HUES48 (cell line): ENCODE data around the gene AHDC1.

Source experiments
- H3K27ac ChIP-seq: one replicate; pipeline ENCODE4 v1.7.0; 2013; ENCODE audit warnings: low read depth, low read length, inconsistent platforms
- H3K27me3 ChIP-seq: 2 replicates; pipeline ENCODE4 v1.6.1; 2013; ENCODE audit warnings: mild to moderate bottlenecking, low read length; ENCODE audit not compliant: control insufficient read depth, insufficient read depth
- H3K36me3 ChIP-seq: 2 replicates; pipeline ENCODE4 v1.6.1; 2013; ENCODE audit warnings: low read length; ENCODE audit not compliant: control insufficient read depth, insufficient read depth
- H3K4me1 ChIP-seq: 2 replicates; pipeline ENCODE4 v1.6.1; 2013; ENCODE audit warnings: mild to moderate bottlenecking, low read length; ENCODE audit not compliant: control insufficient read depth, insufficient read depth
- H3K4me3 ChIP-seq: 2 replicates; pipeline ENCODE4 v1.5.1; 2013; ENCODE audit warnings: mild to moderate bottlenecking, low read depth, low read length
- H3K9ac ChIP-seq: 2 replicates; pipeline ENCODE4 v1.6.1; 2013; ENCODE audit warnings: mild to moderate bottlenecking, low read depth, low read length, moderate library complexity
- H3K9me3 ChIP-seq: 2 replicates; pipeline ENCODE4 v1.6.1; 2013; ENCODE audit warnings: low read length; ENCODE audit not compliant: control insufficient read depth, insufficient read depth

Gene AHDC1

GRCh38 chr1:27574001-27574781 lies 29.8 kb downstream of the AHDC1 start:
- 0 out of 2 replicates have a peak overlapping the region, but pooled peaks have one; percentile 57 for H3K9ac ChIP-seq
- no peaks in the 10 kb centered on the region for H3K36me3 ChIP-seq
- H3K4me3 ChIP-seq, result peak overlapping the region; percentile 60
- no peaks in the 10 kb centered on the region for H3K9me3 ChIP-seq
- H3K27ac ChIP-seq, result peak overlapping the region; percentile 94
- H3K27me3 ChIP-seq, result no peaks in the 10 kb centered on the region
- peaks cover 63% of the 10 kb centered on the region for H3K4me1 ChIP-seq

GRCh38 chr1:27572679-27573426 lies 31.1 kb downstream of the AHDC1 start:
- Histone ChIP-seq H3K27me3 (no peaks in the 10 kb centered on the region), H3K9ac (no peak overlapping the region), H3K4me1 (peaks cover 70% of the 10 kb centered on the region), H3K9me3 (no peaks in the 10 kb centered on the region), H3K4me3 (no peak overlapping the region), H3K27ac (peak overlapping the region; percentile 88), H3K36me3 (no peaks in the 10 kb centered on the region)

GRCh38 chr1:27572019-27572678 lies 31.8 kb downstream of the AHDC1 start:
- H3K4me1 ChIP-seq, result peaks cover 77% of the 10 kb centered on the region
- no peaks in the 10 kb centered on the region for H3K27me3 ChIP-seq
- peak overlapping the region; percentile 23 for H3K4me3 ChIP-seq
- H3K9me3 ChIP-seq, result no peaks in the 10 kb centered on the region
- H3K36me3 ChIP-seq, result no peaks in the 10 kb centered on the region
- H3K27ac ChIP-seq, result peak overlapping the region; percentile 88
- H3K9ac ChIP-seq, result no peak overlapping the region

- Histone ChIP-seq H3K27me3 (no peaks in the 10 kb centered on the region), H3K4me1 (peaks cover 80% of the 10 kb centered on the region), H3K36me3 (no peaks in the 10 kb centered on the region), H3K4me3 (peak overlapping the region; percentile 23; the same call in 1 of the 2 replicates), H3K9me3 (no peaks in the 10 kb centered on the region), H3K9ac (no peak overlapping the region), H3K27ac (peak overlapping the region; percentile 88)
Measured at GRCh38 chr1:27571439-27572018, 32.4 kb downstream of the AHDC1 start.

- H3K4me3 ChIP-seq, result 0 out of 2 replicates have a peak overlapping the region, but pooled peaks have one; percentile 18
- no peaks in the 10 kb centered on the region for H3K27me3 ChIP-seq
- H3K9ac ChIP-seq, result no peak overlapping the region
- no peaks in the 10 kb centered on the region for H3K36me3 ChIP-seq
- H3K4me1 ChIP-seq, result peaks cover 81% of the 10 kb centered on the region
- no peaks in the 10 kb centered on the region for H3K9me3 ChIP-seq
- peak overlapping the region; percentile 88 for H3K27ac ChIP-seq
Measured at GRCh38 chr1:27570784-27571183, 33.2 kb downstream of the AHDC1 start.

GRCh38 chr1:27570356-27570755 lies 33.6 kb downstream of the AHDC1 start:
- H3K4me1 ChIP-seq, result peaks cover 81% of the 10 kb centered on the region
- no peaks in the 10 kb centered on the region for H3K9me3 ChIP-seq

GRCh38 chr1:27569506-27570291 lies 34.2 kb downstream of the AHDC1 start:
- Histone ChIP-seq H3K36me3 (no peaks in the 10 kb centered on the region), H3K4me1 (peaks cover 78% of the 10 kb centered on the region), H3K4me3 (peak overlapping the region; percentile 18), H3K9me3 (no peaks in the 10 kb centered on the region), H3K27ac (peak overlapping the region; percentile 88), H3K9ac (no peak overlapping the region), H3K27me3 (no peaks in the 10 kb centered on the region)

More at GRCh38 chr1:27570356-27570755, 33.6 kb downstream of the AHDC1 start:
- no peaks in the 10 kb centered on the region for H3K27me3 ChIP-seq
- H3K27ac ChIP-seq, result peak overlapping the region; percentile 88
- peak overlapping the region; percentile 18; the same call in 1 of the 2 replicates for H3K4me3 ChIP-seq
- 0 out of 2 replicates have a peak overlapping the region, but pooled peaks have one; percentile 13 for H3K9ac ChIP-seq
- H3K36me3 ChIP-seq, result no peaks in the 10 kb centered on the region

- Histone ChIP-seq H3K4me3 (peak overlapping the region; percentile 18), H3K4me1 (peaks cover 74% of the 10 kb centered on the region), H3K27me3 (no peaks in the 10 kb centered on the region), H3K9me3 (no peaks in the 10 kb centered on the region), H3K36me3 (no peaks in the 10 kb centered on the region), H3K9ac (no peak overlapping the region), H3K27ac (peak overlapping the region; percentile 88)
Measured at GRCh38 chr1:27569088-27569460, 34.9 kb downstream of the AHDC1 start.

- H3K9me3 ChIP-seq, result no peaks in the 10 kb centered on the region
- no peaks in the 10 kb centered on the region for H3K27me3 ChIP-seq
- no peaks in the 10 kb centered on the region for H3K36me3 ChIP-seq
- no peak overlapping the region for H3K9ac ChIP-seq
- H3K4me1 ChIP-seq, result peaks cover 74% of the 10 kb centered on the region
- H3K4me3 ChIP-seq, result peak overlapping the region; percentile 36
- peak overlapping the region; percentile 54 for H3K27ac ChIP-seq
Measured at GRCh38 chr1:27568300-27569087, 35.5 kb downstream of the AHDC1 start.
